ENCODE measurements around the gene TSPAN15.

The TSPAN15 gene

DNA sequence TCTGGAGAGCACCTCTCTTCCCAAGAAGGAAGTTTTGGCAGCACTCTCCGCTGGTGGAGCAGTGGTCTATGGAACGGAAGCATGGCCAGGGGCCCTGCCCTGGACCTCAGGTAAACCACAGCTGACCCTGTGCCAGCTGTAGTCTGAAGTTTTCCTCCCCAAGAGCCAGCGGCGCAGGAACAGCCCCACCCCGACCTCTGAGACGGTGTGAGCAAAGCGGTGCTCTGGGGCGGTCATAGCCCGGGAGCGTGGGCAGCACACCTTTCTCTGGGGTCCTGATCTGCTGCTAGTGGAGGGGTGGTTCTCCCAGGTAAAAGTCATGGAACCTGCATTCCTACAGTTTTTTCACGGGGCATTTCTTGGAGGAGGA, 52.6 kb downstream of the TSPAN15 start:
- no peak overlapping the region for H3K27ac ChIP-seq (ENCODE audit: low read depth, low read length)

GRCh38 chr10:69504576-69505250, 53.4 kb downstream of the TSPAN15 start:
- no peaks in the 10 kb centered on the region for H3K36me3 ChIP-seq (ENCODE audit: low read length)
- H3K27ac ChIP-seq (ENCODE audit: low read depth, low read length), result no peak overlapping the region
- H4K20me1 ChIP-seq (ENCODE audit: low read depth, low read length), result no peaks in the 10 kb centered on the region
- H3K4me3 ChIP-seq (ENCODE audit: insufficient read depth, low read length, poor library complexity, severe bottlenecking), result no peak overlapping the region
- H3K4me2 ChIP-seq (ENCODE audit: low read depth, low read length, poor library complexity, severe bottlenecking), result no peak overlapping the region
- no peak overlapping the region for H2AFZ ChIP-seq (ENCODE audit: low read depth, low read length, severe bottlenecking)
- H3F3A ChIP-seq (ENCODE audit: insufficient read depth), result no peaks in the 10 kb centered on the region
- no peaks in the 10 kb centered on the region for H3K9me2 ChIP-seq (replicated peaks; ENCODE audit: insufficient read depth, low read length)
- H3K79me2 ChIP-seq (ENCODE audit: insufficient read depth, low read length), result no peaks in the 10 kb centered on the region
- TF ChIP-seq, protein P1, sequence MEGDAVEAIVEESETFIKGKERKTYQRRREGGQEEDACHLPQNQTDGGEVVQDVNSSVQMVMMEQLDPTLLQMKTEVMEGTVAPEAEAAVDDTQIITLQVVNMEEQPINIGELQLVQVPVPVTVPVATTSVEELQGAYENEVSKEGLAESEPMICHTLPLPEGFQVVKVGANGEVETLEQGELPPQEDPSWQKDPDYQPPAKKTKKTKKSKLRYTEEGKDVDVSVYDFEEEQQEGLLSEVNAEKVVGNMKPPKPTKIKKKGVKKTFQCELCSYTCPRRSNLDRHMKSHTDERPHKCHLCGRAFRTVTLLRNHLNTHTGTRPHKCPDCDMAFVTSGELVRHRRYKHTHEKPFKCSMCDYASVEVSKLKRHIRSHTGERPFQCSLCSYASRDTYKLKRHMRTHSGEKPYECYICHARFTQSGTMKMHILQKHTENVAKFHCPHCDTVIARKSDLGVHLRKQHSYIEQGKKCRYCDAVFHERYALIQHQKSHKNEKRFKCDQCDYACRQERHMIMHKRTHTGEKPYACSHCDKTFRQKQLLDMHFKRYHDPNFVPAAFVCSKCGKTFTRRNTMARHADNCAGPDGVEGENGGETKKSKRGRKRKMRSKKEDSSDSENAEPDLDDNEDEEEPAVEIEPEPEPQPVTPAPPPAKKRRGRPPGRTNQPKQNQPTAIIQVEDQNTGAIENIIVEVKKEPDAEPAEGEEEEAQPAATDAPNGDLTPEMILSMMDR (IDR thresholded peaks at IDR 0.05; ENCODE audit: insufficient read depth, low read length, poor library complexity, severe bottlenecking), result no peak
- no peak for TF ChIP-seq EZH2phosphoT487 (conservative IDR thresholded peaks at IDR 0.05; ENCODE audit: low read length)
- no peak overlapping the region for H3K9ac ChIP-seq (ENCODE audit: low read length)
- H3K9me3 ChIP-seq (ENCODE audit: insufficient read depth, low read length), result no peaks in the 10 kb centered on the region
- H3K27me3 ChIP-seq (ENCODE audit: low read length), result no peaks in the 10 kb centered on the region

More for the DNA sequence above, 52.6 kb downstream of the TSPAN15 start:
- Histone ChIP-seq H3K4me2 (ENCODE audit: low read depth, low read length, poor library complexity, severe bottlenecking) (no peak overlapping the region), H3K27me3 (ENCODE audit: low read length) (no peaks in the 10 kb centered on the region), H4K20me1 (ENCODE audit: low read depth, low read length) (no peaks in the 10 kb centered on the region), H2AFZ (ENCODE audit: low read depth, low read length, severe bottlenecking) (no peak overlapping the region), H3F3A (ENCODE audit: insufficient read depth) (no peaks in the 10 kb centered on the region), H3K9me2 (replicated peaks; ENCODE audit: insufficient read depth, low read length) (no peaks in the 10 kb centered on the region), H3K9ac (ENCODE audit: low read length) (no peak overlapping the region), H3K79me2 (ENCODE audit: insufficient read depth, low read length) (no peaks in the 10 kb centered on the region), H3K4me3 (ENCODE audit: insufficient read depth, low read length, poor library complexity, severe bottlenecking) (no peak overlapping the region), H3K36me3 (ENCODE audit: low read length) (no peaks in the 10 kb centered on the region), H3K9me3 (ENCODE audit: insufficient read depth, low read length) (no peaks in the 10 kb centered on the region)
- TF ChIP-seq, protein P1 (IDR thresholded peaks at IDR 0.05; ENCODE audit: insufficient read depth, low read length, poor library complexity, severe bottlenecking), result no peak
- no peak for TF ChIP-seq EZH2phosphoT487 (conservative IDR thresholded peaks at IDR 0.05; ENCODE audit: low read length)

- Histone ChIP-seq H2AFZ (ENCODE audit: low read depth, low read length, severe bottlenecking) (no peak overlapping the region), H3K9me2 (replicated peaks; ENCODE audit: insufficient read depth, low read length) (no peaks in the 10 kb centered on the region), H3K9me3 (ENCODE audit: insufficient read depth, low read length) (no peaks in the 10 kb centered on the region), H3K27me3 (ENCODE audit: low read length) (no peaks in the 10 kb centered on the region), H3K4me2 (ENCODE audit: low read depth, low read length, poor library complexity, severe bottlenecking) (no peak overlapping the region), H3K9ac (ENCODE audit: low read length) (no peak overlapping the region), H3K36me3 (ENCODE audit: low read length) (no peaks in the 10 kb centered on the region), H3K27ac (ENCODE audit: low read depth, low read length) (no peak overlapping the region), H4K20me1 (ENCODE audit: low read depth, low read length) (no peaks in the 10 kb centered on the region), H3K4me3 (ENCODE audit: insufficient read depth, low read length, poor library complexity, severe bottlenecking) (no peak overlapping the region), H3F3A (ENCODE audit: insufficient read depth) (no peaks in the 10 kb centered on the region), H3K79me2 (ENCODE audit: insufficient read depth, low read length) (no peaks in the 10 kb centered on the region)
- TF ChIP-seq, protein P1 (IDR thresholded peaks at IDR 0.05; ENCODE audit: insufficient read depth, low read length, poor library complexity, severe bottlenecking), result no peak
- no peak for TF ChIP-seq EZH2phosphoT487 (conservative IDR thresholded peaks at IDR 0.05; ENCODE audit: low read length)
Measured at GRCh38 chr10:69505636-69506318, 54.5 kb downstream of the TSPAN15 start.

All from SU-DHL-6 (cell line).